ENCODE results near the gene CEP126.

The CEP126 gene

DNA sequence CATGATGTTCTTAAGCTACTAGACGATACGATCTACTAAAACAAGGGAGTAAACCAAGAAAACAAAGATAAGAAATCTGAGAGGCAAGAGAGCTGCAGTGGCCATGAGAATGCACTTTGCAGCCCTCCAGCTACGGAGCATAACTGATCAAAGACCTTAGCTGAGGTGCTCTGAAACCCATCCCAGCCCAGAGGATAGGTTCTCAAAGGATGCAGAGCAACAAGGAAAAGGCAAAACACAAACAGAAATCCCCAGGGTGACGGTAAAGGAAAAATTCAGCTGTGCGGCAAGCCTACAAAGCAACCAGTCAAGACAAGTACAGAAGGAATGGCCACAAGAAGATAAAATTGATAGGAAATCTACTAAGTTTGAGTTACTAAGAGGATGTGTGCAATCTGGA is 99.9 kb downstream of the CEP126 start:
- no peak for DNase-seq (ENCODE audit: low spot score)

DNA sequence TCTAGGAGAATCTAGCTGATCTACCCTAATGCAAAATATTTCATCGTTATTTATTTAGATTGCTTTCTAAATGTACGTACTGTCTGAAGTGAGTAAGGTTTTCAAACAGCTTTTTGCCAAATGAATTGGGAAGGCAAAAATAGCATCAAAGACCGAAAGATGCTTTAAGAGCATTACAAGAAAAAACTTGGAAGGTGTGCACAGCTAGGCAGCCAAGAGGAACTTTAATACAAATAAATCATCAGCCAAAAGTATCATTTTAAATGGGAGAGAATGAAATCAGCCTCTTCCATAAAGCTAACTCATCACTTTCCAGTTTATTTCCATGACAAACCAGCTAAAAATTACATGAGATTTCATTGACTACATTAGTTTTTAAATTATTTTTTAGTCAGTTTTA is 102.2 kb downstream of the CEP126 start:
- DNase-seq (ENCODE audit: low spot score) = no peak

GRCh38 chr11:102026217-102026616 is 111.4 kb downstream of the CEP126 start:
- no peak for DNase-seq (ENCODE audit: low spot score)

GRCh38 chr11:102026959-102027358 is 112.1 kb downstream of the CEP126 start:
- no peak for DNase-seq (ENCODE audit: low spot score)

DNA sequence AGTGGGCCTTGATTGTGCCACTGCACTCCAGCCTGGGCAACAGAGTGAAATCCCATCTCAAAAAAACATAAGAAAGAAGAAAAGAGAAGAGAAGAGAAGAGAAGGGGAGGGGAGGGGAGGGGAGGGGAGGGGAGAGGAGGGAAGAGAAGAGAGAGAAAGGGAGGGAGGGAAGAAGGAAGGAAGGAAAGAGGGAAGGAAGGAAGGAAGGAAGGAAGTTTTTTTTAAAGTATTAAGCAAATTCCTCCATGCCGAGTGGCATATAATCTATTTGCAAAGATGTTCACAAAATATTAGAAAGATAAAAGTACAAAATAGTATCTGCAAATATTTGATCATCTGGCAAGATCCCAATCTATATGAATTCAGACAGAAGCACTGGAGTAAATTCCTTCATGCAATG is 121.9 kb downstream of the CEP126 start:
- no peak for DNase-seq (ENCODE audit: low spot score)

DNA sequence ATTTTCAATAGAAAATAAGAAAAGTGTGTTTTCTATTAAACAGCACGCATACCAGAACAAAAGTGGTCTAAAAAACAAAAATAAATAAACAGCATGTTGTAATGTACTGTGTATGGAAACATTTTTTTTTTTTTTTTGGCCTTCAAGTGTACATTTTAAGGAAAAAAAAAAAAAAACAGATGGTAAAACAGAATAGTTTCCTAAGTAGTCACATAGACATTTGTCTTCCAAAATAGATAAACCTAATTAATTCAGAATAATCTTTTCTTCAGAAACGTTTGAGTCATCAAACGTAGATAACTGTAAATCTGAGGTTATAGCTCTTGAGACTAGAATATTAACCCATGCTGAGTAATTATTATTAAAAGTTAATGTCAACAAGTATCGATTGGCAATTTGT is 132.0 kb downstream of the CEP126 start:
- DNase-seq (ENCODE audit: low spot score) = no peak

DNA sequence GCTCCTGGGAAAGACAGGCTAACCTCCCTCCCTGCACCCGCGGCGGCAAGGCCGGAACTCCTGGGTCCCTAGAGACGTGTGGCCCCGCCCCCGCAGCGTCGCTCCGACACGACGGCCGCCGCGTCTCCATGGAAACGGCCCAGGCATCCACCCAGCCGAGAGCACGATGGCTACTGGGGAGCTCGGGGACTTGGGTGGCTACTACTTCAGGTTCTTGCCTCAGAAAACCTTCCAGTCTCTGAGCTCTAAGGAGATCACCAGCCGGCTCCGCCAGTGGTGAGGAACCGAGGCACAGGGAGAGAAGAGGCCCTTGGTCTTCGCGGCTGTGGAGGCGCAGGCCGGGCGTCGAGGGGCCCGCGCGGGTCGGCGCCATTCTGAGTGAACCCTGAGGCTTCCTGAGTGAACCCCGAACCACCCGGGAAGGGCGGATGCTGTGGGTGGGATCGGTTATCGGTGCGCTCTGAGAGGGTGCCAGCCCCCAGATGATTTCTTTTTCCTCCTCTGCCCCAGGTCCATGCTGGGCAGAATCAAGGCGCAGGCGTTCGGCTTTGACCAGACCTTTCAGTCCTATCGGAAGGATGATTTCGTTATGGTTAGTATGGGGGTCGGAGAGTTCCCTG is 132.6 kb downstream of the CEP126 start, which contains the start of gene CFAP300:
Gene CFAP300, plus strand, starts transcription at position 133 of the 620 bp plus-strand sequence. Its CDS starts 34 bp downstream, at position 167.
- no peak for DNase-seq (ENCODE audit: low spot score)

All from cerebellar cortex (tissue), 1 donor.